ENCODE data around the gene EXOC5.

Gene EXOC5

GRCh38 chr14:57153286-57153685, 115.4 kb downstream of the EXOC5 start:
- DNase-seq: no peak

Data from eye (tissue), 1 donor.